ENCODE data around the gene LRP1-AS. TPM values are rescaled to one million over a fixed set of nuclear protein-coding genes. Genes with fewer than 3 reads are reported as not detected.

The LRP1-AS gene
- polyA plus RNA-seq, 4 donors, result 0.46 TPM; not detected in 3

DNA sequence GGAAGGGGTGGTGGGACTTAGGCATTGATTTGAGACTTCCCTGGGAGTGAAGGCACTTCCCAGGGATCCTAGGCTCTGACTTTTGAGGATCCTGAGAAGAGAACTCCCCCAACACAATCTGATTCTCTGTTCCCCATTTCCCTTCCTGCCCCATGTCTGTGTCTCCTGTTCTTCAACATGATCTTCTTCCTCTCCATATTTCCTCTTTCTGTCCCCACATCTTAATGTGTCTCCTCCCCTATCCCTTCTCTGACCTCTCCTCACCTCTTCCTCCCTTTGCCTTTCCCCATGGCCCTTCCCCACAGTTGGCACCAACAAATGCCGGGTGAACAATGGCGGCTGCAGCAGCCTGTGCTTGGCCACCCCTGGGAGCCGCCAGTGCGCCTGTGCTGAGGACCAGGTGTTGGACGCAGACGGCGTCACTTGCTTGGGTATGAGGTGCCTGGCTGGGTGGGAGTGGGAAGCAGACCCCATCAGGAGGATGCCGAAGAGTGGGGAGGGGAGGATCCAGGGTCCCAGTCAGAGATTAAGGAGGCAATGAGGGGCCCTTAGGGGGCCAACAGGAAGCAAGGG lies 15.2 kb upstream of the LRP1-AS start:
- DNase-seq (ENCODE audit: low read depth in 4 of 4, low spot score in 2 of 4), result no peak

DNA sequence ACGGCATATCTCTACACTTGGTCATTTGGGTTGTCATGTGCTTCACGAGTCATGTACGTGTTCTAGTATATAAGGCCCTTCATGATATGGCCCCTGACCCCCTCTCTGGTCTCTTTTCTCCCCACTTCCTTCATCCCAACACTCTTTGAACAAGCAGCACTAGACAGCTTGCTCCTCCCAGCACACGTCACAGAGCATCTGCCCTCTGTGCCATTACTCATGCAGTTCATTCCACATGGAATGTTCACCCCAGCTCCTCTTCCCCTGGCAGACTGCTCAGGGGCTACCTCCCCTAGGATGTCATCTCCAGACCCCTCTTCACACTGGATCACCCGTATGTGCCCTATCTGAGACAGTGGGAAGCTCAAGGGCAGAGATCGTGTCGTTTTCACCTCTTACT lies 14.1 kb upstream of the LRP1-AS start:
- no peak for DNase-seq (ENCODE audit: low read depth in 4 of 4, low spot score in 2 of 4)

DNA sequence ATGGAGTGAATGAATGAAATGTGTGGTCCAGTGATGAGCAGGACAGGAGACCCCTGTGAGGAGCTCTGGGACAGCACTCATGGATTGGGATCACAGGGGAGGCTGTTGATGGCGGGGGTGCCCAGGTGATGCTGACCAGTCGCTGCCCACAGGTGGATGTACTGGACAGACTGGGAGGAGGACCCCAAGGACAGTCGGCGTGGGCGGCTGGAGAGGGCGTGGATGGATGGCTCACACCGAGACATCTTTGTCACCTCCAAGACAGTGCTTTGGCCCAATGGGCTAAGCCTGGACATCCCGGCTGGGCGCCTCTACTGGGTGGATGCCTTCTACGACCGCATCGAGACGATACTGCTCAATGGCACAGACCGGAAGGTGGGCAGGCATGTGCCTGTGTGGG lies 13.3 kb upstream of the LRP1-AS start:
- no peak for DNase-seq (ENCODE audit: low read depth in 4 of 4, low spot score in 2 of 4)

DNA sequence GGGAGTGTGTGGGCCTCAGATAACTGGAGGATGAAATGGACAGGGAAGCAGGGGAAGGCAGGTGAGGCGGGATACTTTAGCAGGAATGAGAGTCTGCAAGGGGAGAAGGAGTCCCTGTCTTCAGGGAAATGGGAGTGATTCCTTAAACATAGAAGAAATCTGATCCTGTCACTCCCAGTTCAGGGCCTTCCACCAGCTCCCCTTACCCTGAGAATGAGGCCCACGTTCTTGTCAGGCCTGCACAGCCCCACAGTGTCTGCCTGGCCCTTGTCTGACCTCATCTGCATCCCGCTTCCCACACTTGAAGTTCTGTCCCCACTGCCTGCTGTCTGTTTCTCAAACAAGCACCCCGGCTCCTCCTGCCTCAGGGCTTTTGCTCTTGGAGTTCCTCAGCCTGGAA lies 12.6 kb upstream of the LRP1-AS start:
- DNase-seq (ENCODE audit: low read depth in 4 of 4, low spot score in 2 of 4), result no peak

DNA sequence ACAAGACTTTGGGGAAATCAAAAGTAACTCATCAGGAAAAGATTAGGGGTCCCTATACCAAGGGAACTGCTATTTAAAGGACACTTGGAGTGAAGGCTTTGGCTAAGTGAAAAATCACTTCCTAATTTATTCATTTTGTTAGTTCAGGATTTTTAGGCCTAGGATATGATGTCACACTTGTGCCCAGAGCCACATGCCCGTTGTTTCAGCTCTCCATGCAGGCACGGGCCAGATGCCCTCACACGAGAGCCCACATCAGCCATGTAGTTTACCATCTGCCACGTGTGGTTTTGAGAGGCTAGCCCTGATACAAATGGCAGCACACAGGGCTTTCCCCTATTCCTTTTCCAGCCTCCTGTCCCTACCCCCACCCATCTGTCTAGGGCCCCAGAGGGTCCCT lies 11.9 kb upstream of the LRP1-AS start:
- no peak for DNase-seq (ENCODE audit: low read depth in 4 of 4, low spot score in 2 of 4)

DNA sequence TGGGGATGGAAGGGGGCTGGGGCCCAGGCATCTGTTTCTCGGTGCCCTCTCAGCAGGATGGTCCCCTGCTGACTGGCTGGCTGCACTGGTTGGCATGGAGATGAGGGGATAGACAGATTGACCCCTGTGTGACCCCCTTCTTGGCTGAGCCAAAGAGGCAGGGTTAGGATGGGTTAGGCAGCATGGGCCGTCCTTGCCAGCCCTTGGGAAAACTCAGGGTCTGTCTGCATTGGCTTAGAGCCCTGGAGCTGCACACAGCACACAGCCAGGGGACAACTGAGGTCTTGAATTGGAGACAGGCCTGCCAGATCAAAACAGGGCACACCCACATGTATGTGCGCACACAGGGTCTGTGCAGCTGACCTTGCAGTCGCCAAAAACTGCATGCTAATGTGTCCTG lies 11.2 kb upstream of the LRP1-AS start:
- DNase-seq (ENCODE audit: low read depth in 4 of 4, low spot score in 2 of 4), result no peak

DNA sequence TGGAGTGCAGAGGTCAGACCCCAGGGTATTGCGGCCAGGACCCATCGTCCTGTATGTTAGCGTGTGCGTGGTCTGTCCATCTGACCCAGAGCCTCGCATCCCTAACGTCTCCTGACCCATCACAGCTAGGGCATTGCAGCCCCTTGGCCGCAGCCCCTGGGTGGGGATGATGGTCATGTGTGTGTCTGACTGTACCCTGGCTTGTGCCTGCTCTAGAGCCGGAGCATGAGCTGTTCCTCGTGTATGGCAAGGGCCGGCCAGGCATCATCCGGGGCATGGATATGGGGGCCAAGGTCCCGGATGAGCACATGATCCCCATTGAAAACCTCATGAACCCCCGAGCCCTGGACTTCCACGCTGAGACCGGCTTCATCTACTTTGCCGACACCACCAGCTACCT lies 10.8 kb upstream of the LRP1-AS start:
- DNase-seq (ENCODE audit: low read depth in 4 of 4, low spot score in 2 of 4), result no peak

DNA sequence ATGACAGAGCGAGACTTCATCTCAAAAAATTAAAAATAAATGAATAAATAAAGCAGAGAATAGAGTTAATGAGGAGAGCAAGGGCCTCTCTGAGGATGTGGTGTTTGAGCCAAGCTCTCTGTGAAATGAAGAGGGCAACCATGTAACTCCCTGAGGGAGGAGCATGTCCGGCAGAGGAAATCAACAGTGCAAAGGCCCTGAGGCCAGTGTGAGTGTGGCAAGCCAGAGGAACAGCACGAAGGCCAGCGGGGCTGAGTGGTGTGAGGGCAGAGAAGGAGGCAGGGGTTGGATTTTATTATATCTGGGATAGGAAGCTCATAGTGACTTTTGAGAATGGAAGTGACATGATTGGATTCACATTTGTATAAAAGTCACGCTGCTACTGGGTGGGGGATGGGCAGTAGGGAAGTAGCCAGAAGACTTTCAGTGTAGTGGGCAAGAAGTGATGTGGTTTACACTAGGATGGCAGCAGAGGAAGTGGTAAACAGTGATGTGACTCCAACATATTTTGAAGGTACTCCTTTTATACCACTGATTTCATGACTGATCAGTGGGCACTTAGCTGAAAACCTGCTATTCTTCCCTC lies 10.3 kb upstream of the LRP1-AS start:
- no peak for DNase-seq (ENCODE audit: low read depth in 4 of 4, low spot score in 2 of 4)

DNA sequence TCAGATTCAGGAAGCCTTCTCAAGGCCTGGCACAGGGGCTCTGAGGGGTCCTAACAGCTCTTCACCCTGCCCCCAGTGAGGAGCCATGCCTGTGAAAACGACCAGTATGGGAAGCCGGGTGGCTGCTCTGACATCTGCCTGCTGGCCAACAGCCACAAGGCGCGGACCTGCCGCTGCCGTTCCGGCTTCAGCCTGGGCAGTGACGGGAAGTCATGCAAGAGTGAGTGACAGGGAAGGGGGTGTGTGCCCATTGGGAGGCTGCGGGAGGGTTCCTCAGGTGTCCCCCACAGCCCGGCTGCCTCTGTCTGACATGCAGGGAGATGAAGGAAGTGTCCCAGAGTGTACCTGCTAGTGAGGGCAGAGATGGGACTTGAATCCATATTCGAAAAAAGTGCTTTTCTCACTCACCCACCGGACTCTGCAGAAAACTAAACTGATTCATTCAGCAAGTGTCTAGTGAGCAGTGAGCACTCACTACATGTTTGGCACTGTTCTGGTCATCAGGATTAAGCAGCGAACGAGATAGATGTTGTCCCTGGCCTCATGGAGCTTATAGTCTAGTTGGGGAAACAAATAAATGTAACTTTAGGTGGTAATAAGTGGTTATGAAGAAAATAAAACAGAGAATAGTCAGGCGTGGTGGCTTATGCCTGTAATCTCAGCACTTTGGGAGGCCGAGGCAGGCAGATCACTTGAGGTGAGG lies 9.4 kb upstream of the LRP1-AS start:
- no peak for DNase-seq (ENCODE audit: low read depth in 4 of 4, low spot score in 2 of 4)

DNA sequence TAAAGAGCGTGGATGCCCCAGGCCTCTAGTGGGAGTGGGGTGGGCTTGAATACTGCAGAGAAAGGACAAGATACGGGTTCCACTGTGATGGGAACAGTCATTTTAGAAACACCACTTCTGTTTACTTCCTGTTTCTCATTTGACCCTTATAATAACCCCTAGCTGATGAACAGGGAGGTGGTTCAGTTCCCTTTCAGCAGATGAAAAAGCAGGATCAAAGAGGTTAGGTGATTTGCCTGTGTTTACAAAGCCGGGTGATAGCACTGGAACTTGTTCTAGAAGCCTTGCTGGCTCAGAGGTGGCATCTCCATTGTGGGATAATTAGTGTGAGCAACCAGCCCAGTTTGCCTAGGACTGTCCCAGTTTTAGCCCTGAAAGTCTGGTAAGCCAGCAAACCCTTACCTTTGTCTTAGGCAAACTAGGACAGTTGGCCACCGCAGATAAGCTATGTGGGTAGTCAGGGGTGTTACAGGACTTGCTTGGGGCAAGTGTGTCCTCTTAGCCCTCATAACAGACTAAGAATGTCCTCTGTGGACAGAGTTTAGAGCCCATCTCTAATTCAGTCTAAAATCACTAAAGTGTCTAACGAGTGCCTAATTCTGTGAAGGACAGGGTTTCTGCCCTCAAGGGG lies 7.5 kb upstream of the LRP1-AS start:
- no peak for DNase-seq (ENCODE audit: low read depth in 4 of 4, low spot score in 2 of 4)

DNA sequence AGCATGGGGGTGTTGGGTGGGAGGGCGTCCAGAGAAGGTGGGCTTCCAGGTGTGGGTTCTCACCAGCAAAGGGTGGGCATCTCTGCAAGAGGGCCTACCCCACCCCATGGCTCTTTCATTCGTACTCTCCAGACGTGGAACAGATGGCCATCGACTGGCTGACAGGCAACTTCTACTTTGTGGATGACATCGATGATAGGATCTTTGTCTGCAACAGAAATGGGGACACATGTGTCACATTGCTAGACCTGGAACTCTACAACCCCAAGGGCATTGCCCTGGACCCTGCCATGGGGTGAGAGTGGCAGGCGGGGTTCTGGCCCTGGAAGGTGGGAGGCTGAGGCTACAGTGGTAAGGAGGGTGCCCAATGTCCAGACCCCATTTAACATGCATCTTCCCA lies 6.7 kb upstream of the LRP1-AS start:
- no peak for DNase-seq (ENCODE audit: low read depth in 4 of 4, low spot score in 2 of 4)

DNA sequence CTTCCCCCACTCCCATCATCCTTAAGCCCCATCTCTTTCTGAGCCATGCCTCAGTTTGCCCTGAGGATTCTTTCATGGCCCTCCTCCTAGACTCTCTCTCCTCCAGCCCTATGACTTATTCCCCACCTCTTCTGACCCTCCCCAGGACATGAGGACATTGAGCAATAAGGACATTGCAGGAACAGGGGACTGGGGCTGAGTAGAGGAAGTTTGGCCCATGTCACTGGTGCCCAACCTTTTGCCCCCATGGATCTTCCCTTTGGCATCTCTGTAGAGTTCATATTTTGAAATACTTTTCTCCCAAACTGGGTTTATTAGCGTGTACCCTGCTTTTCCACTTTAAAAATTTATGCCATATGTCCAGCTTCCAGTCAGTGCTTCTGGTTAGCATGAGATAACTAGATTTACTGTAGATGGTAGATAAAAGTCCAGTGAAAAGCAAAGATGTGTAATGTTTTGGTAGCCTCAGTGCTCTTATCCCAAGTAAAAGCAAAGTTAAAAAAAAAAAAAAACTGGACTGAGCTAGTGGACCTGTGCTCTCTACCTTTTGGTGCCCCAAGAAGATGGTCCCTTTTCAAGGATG lies 6.1 kb upstream of the LRP1-AS start:
- DNase-seq (ENCODE audit: low read depth in 4 of 4, low spot score in 2 of 4), result no peak

DNA sequence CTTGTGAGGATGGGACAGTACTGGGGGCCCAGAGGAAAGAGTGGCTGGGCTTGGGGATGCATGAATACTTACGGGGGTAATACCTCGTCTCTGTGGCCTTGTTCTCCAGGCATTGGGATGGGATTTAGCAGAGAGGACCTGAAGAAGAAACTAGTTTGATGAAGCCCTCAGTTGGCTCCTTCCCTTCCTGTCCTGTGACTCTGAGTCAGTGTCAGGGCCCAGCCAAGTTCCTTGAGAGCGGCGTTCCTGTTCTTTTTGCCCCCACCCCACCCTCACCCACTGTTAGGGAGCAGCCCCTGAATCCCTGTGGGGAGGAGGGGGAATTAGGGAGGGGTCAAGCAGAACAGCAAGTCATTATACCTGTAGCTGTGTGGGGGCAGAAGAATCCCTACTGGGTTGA lies 5.2 kb upstream of the LRP1-AS start:
- no peak for DNase-seq (ENCODE audit: low read depth in 4 of 4, low spot score in 2 of 4)

DNA sequence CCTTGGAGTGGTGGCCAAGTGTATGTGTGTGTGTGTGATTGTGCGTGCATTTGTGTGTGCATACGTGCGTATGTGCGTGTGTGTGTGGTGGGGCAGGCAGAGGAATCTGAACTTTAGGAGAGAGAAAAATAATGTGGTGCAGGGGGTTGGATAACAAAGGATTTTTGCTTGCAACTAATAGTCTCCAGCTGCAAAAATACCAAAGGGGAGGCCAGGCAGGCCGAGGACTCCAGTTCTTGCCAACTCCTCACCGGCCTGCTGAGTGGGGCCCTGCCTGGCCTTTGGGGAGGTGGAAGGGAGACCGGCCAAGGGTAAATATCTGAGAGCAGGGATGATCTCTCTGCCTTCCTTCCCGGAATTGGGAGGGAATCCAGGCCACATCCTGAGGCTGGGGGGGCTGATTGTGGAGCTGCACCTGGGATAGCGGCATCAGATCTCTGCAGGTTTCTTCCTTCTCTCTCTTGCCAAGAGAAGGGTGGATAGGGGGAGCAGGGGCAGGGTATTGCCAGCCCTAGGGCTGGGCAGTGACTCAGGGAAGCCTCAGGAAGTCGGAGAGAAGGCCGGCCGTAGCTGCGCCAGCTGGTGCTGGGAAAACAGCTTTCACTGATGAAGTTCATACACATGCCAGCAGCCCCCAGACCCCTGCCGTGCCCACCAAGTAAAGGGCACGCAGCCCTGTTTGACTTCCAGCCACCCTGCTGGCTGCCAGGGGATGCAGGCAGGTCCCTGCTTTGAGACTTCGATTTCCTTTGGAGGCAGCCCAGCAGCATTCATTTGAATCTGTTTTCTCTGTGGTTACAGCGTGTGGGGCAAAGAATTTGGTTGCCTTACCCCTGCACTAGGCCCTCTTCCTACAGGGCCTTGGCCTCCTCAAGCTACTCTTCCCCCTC lies 4.6 kb upstream of the LRP1-AS start:
- no peak for DNase-seq (ENCODE audit: low read depth in 4 of 4, low spot score in 2 of 4)

DNA sequence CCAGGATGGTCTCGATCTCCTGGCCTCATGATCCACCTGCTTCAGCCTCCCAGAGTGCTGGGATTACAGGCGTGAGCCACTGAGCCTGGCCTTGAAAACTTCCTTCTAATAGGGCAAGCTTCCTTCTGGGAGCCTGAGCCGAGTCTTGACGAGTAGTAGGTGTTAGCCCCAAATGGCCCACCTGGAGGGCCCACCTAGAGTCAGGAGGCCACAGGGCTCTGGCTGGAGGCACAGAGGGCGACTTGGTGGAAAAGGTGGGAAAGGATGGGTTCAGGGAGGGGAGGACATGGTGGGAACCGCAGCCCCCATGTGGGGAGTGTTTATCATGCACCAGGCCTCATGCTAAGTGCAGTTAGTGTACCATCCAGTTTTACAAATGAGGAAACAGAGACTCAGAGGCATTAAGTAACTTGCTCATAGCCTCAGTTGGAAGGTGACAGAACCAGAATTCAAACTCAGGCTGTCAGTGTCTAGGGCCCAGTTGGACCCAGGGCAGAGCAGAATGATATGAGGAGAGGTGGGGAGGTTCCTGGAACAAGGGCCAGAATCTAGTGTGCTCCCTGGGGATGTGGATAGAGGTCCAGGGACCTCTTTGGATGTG lies 3.1 kb upstream of the LRP1-AS start:
- no peak for DNase-seq (ENCODE audit: low read depth in 4 of 4, low spot score in 2 of 4)

DNA sequence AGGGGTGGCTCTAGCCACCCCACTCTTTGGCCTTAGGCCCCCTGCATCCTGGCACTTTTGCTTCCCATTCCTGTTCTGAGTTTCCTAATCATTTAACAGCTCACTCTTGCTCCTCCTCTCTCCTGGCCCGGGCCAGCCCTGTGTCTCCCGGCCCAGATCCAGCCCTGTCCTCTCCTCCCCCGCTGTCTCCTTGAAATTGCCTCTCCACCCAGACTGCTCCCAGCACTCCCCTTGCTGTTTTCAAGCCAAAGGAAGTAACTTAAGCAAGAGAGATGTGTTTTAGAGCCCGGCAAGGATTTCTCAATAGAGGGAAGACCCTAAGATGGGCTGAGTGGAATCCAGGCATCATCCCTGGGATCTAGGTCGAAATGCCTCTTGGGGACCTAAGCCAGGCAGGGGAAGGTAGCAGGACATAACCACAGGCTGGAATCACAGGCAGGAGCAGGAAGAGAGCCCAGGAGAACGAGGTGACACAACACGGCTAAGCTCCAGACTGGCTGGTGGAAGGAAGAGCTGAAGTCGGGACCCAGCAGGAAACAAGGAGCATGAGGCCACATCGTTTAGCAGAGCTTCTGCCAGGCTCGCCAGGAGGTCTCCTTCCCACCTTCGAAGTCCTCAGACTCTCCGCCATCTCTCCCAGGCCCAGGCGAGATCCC lies 2.0 kb upstream of the LRP1-AS start:
- no peak for DNase-seq (ENCODE audit: low read depth in 4 of 4, low spot score in 2 of 4)

DNA sequence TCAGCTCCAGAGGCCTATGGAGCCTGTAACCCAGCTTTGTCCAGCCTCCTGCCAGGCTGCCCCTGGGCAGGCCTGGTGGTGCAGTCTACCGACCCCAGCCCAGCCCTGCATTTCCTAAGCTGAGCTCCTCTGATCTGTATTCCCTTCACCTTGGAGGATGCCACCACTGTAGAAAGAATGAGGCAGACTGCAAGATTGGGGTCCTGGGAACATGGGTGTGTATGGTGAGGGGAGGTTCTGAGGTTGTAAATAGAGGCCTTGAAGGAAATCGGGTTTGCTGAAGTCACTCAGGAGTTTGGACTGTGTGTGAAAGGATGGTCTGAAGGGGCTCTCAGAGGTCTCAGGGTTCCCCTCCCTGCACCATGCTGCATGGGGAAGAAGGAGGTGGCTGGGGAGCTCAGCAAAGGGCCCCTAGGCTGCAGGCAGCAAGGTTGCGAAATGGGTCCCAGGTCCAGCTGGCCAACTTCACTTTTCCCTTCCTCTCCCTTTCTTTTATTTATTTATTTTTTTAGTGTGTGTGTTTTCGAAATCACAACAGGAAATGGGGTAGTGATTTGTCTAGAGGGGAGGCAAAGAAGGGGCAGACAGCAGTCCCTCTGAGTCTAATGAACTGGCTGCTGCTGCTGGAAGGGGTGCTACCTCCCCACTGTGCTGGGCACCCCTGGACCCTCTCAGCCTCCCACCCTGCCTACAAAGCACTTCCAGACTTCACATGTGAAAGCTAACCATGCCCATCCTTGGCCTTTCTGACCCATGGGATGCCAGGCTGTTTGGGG lies 1.2 kb upstream of the LRP1-AS start:
- DNase-seq (ENCODE audit: low read depth in 4 of 4, low spot score in 2 of 4), result no peak

DNA sequence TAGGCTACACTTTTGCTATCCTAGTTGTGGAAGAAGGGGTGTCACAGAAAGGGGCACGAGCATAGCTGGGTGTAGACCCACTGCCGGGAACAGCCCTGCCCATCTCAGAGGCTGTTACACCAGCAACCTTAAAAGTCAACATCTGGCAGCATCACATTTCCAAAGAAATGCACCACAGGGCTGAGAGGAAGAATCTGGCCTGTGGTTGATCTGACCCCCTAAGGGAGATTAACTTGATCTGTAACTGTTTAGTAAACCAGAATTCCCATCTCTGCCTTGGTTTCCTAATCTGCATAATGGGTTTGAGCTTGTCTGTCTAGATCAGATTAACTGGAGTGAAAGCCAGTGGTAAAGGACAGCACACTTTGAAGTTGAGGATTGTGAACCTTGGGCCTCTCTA lies 1.3 kb downstream of the LRP1-AS start:
- no peak for DNase-seq (ENCODE audit: low read depth in 4 of 4, low spot score in 2 of 4)
